ENCODE data around the gene SAA2. TPM values are rescaled to one million over a fixed set of nuclear protein-coding genes. Genes with fewer than 3 reads are reported as not detected.
"Not testable (repeated sequence)": the region's sequence is repeated elsewhere in the genome, so short reads cannot be mapped to it uniquely, and the experiment has no call there.

SAA2 gene
- 1 to 10 TPM; 4.5 to 6.3 (median 5.0) TPM for total RNA-seq

DNA sequence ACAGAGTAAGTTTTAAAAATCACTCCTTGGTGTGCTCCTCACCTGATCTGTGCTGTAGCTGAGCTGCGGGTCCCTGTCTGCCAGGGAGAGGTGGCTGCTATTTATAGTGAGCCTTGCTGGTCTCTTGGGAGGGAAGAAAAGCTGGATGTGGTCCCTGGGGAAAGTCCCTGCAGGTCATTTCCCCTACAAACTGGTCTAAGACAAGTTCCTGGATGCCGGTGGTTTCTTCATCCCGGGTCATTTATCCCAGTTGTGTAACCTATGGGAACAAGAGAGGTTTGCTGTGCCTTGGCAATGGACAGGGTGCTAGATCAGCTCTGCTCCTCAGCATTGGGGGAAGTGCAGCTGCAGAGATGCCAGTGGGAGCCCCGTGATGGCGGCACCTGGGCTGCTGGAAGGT lies at the start of gene SAA2:
TSS of gene SAA2 (minus strand) at position 108 of the 400 bp plus-strand sequence. CDS start 657 bp downstream, outside the sequence.
- H3K4me1 Mint-ChIP-seq (ENCODE audit: low read depth) = peaks cover 19% of the 10 kb centered on the region

DNA sequence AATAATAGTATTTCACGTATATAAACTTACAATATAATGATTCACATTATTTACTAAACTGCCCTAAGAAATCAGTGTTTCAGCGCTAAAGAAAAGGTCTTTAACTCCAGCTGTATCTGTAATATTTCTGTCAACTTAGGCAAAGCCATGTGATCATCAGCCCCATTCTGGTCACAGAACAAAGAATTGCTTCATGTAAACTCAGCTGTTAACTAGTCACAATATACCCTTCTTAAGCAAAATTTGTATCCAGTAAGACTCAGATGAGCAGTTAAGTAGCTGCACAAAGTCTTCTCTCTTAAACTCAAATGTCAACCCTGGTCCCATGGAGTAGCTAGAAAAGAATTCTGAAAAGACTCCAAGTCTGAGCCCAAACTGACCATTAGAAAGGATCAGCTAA lies 46.8 kb upstream of the SAA2 start:
- no peak for ATAC-seq
- no peaks in the 10 kb centered on the region for H3K27me3 Mint-ChIP-seq (ENCODE audit: low read depth)
- H3K4me1 Mint-ChIP-seq (ENCODE audit: low read depth) = no peaks in the 10 kb centered on the region
- H3K36me3 Mint-ChIP-seq (ENCODE audit: insufficient read depth) = peaks cover 60% of the 10 kb centered on the region
- H3K9me3 Mint-ChIP-seq = no peaks in the 10 kb centered on the region
- no peak for DNase-seq
- H3K4me3 Mint-ChIP-seq = no peak overlapping the region

More for the DNA sequence above, at the start of gene SAA2:
- DNase-seq (no peak), ATAC-seq (no peak)
- H3K36me3 Mint-ChIP-seq (ENCODE audit: insufficient read depth) = no peaks in the 10 kb centered on the region
- no peaks in the 10 kb centered on the region for H3K27me3 Mint-ChIP-seq (ENCODE audit: low read depth)
- H3K9me3 Mint-ChIP-seq = no peaks in the 10 kb centered on the region
- no peak within 1 kb of the TSS for H3K4me3 Mint-ChIP-seq

DNA sequence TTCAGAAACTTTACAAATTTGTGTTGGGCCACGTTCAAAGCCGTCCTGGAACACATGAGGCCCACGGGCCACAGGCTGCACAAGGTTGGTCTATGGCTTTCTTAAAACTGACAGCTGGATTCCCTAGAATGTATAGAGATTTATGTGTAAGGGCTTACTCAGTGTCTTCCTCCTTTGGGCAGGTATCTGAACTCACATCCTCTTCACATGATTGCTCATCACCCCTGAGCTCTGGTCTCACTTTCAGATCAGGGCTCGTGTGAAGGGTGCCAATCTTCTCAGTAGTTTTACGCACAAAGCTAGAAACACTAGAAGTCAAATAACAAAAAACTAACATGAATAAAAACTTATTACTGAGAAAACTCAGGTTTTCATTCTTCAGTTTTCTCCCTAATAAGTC lies 46.4 kb upstream of the SAA2 start:
- no peak for DNase-seq
- no peak for ATAC-seq
- H3K4me3 Mint-ChIP-seq = no peak overlapping the region
- H3K9me3 Mint-ChIP-seq = no peaks in the 10 kb centered on the region
- H3K36me3 Mint-ChIP-seq (ENCODE audit: insufficient read depth) = peaks cover 64% of the 10 kb centered on the region
- no peaks in the 10 kb centered on the region for H3K27me3 Mint-ChIP-seq (ENCODE audit: low read depth)
- H3K4me1 Mint-ChIP-seq (ENCODE audit: low read depth) = no peaks in the 10 kb centered on the region

DNA sequence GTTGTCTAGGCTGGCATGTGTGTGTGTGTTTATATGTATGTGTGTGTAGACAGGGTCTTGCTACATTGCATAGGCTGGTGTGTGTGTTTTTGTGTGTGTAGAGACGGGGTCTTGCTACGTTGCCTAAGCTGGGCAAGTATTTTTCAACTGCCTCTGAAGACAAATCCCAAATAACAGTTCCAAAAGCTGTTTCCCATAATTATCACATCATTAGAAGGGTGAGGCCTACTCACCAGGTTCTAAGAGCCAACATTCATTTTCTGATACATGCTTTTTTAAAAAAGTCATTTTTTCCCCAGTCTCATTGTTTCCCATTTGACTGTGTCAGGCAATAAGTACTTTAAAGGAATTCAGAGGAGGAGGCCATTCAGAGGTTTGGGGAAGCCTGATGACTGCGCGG lies 40.4 kb upstream of the SAA2 start:
- DNase-seq (no peak), ATAC-seq (no peak)
- Mint-ChIP-seq H3K36me3 (ENCODE audit: insufficient read depth) (peaks cover 54% of the 10 kb centered on the region), H3K27me3 (ENCODE audit: low read depth) (no peaks in the 10 kb centered on the region), H3K4me1 (ENCODE audit: low read depth) (no peaks in the 10 kb centered on the region), H3K4me3 (no peak overlapping the region), H3K9me3 (no peaks in the 10 kb centered on the region)

DNA sequence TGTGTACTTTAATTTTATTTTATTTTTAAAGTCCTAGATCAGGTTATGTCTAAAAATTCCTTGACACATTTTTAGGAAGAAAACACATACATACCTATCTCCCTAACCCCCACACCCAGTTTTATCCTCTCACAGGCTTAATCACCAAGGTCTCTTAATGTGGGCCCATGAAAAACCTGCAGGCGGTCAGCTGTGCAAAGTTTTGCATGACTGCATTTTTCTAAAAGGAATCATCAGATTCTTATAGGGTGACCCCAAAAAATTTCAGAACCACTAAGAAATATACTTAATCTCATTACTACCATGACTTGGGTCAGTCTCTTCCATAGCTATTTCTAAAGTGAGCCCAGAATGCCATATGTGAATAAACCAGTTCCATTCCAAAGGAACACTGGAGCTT lies 37.4 kb upstream of the SAA2 start:
- ATAC-seq = no peak
- no peak for DNase-seq
- H3K9me3 Mint-ChIP-seq = no peaks in the 10 kb centered on the region
- H3K36me3 Mint-ChIP-seq (ENCODE audit: insufficient read depth) = peaks cover 55% of the 10 kb centered on the region
- no peak overlapping the region for H3K4me3 Mint-ChIP-seq
- no peaks in the 10 kb centered on the region for H3K27me3 Mint-ChIP-seq (ENCODE audit: low read depth)
- peaks cover 4% of the 10 kb centered on the region for H3K4me1 Mint-ChIP-seq (ENCODE audit: low read depth)

DNA sequence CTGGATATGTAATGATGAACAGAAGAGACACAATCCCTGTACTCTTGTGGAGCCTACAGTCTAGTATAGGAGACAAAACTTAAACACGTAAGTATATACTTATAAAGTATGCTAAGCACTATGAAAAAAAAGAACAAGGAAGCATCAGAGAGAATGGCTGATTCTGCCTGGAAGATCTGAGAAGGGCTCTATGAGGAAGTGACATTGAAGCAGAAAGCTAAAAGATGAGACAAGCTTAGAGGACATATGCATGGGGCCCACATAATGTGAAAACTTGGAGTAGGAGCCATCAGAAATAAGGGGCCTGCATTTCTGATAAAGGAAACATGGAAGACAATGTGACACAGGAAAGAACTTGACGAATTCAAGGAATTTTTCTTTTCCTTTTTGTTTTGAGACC lies 34.2 kb upstream of the SAA2 start:
- Mint-ChIP-seq H3K27me3 (ENCODE audit: low read depth) (no peaks in the 10 kb centered on the region), H3K4me3 (no peak overlapping the region), H3K9me3 (no peaks in the 10 kb centered on the region), H3K36me3 (ENCODE audit: insufficient read depth) (peaks cover 53% of the 10 kb centered on the region), H3K4me1 (ENCODE audit: low read depth) (peaks cover 15% of the 10 kb centered on the region)
- ATAC-seq = no peak
- DNase-seq = no peak

DNA sequence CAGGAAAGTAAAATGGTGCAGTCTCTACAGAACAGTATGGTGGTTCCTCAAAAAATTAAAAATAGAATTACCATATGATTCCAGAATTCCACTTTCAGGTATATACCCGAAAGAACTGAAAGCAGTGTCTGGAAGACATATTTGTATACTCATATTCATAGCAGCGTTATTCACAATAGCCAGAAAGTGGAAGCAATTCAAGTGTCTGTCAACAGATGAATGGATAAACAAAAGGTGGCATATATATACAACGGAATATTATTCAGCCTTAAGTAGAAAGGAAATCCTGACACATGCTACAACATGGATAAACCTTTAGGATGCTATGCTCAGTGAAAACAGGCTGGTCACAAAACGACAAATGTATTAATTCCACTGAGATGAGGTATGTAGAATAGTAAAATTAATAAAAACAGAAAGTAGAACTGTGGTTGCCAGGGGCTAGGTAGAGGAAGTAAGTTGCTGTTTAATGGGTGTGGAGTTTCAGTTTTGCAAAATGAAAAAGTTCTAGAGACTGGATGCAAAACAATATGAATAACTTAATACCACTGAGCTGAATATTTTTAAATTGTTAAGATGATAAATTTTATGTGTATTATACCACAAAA lies 32.1 kb upstream of the SAA2 start:
- H3K27me3 Mint-ChIP-seq (ENCODE audit: low read depth) = no peaks in the 10 kb centered on the region
- no peak for DNase-seq
- peaks cover 39% of the 10 kb centered on the region for H3K36me3 Mint-ChIP-seq (ENCODE audit: insufficient read depth)
- H3K4me3 Mint-ChIP-seq = peak overlapping the region; percentile 43
- no peak for ATAC-seq
- peaks cover 15% of the 10 kb centered on the region for H3K4me1 Mint-ChIP-seq (ENCODE audit: low read depth)
- H3K9me3 Mint-ChIP-seq = no peaks in the 10 kb centered on the region

DNA sequence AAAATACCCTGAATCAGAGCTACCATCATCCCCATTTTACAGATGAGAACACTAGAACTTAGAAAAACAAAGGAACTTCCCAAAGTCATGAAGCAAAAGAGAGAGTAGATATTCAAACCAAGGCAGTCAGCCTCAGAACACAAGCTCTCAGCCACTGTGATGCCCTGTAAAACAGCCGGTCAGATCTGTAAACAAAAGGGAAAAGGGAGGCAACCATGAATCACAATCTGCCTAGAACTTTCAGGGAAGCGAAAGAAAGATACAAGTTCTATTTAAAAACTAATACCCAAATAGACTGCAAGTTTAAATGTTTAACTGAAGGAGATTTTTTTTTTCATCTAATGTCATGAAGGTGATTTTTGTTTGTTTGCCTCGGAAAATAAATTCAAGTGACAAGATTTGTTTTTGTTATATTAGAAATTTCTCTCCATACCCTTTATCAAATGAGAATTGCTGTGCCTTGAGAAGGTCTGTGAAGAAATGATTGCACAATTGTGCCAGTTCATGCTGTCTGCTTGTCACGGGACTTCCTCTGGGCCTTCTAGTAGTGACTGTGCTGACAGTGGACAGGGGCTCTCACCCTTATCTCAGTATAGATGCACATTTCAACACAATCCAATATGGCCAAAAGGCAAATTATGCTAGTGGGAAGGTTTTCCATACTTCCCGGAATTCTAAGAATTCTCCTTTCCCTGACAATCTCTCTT lies 29.2 kb upstream of the SAA2 start:
- H3K4me3 Mint-ChIP-seq = no peak overlapping the region
- H3K4me1 Mint-ChIP-seq (ENCODE audit: low read depth) = peaks cover 15% of the 10 kb centered on the region
- H3K9me3 Mint-ChIP-seq = no peaks in the 10 kb centered on the region
- no peaks in the 10 kb centered on the region for H3K27me3 Mint-ChIP-seq (ENCODE audit: low read depth)
- H3K36me3 Mint-ChIP-seq (ENCODE audit: insufficient read depth) = peaks cover 30% of the 10 kb centered on the region
- DNase-seq (no peak), ATAC-seq (no peak)

DNA sequence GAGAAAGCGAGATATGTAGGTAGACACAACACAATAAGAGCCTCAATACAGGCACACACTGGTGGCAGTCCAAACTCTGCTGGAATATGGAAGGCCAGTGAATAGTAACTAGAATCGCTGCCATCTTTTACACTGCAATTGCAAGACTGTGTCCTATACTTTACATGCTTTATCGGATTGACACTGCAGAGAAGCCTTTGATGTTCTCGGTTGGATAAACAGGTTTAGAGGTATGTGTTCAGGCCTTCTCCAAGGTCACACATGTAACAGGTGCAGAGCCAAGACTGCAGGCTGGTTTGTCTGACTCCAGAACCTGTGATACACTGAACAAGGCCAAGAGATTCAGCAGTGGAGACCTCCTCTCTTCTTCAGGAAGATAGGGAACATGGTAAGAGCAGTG lies 22.7 kb upstream of the SAA2 start:
- no peak for DNase-seq
- H3K36me3 Mint-ChIP-seq (ENCODE audit: insufficient read depth) = peaks cover 2% of the 10 kb centered on the region
- H3K4me1 Mint-ChIP-seq (ENCODE audit: low read depth) = peaks cover 3% of the 10 kb centered on the region
- H3K27me3 Mint-ChIP-seq (ENCODE audit: low read depth) = no peaks in the 10 kb centered on the region
- ATAC-seq = no peak
- H3K4me3 Mint-ChIP-seq = no peak overlapping the region
- H3K9me3 Mint-ChIP-seq = no peaks in the 10 kb centered on the region

DNA sequence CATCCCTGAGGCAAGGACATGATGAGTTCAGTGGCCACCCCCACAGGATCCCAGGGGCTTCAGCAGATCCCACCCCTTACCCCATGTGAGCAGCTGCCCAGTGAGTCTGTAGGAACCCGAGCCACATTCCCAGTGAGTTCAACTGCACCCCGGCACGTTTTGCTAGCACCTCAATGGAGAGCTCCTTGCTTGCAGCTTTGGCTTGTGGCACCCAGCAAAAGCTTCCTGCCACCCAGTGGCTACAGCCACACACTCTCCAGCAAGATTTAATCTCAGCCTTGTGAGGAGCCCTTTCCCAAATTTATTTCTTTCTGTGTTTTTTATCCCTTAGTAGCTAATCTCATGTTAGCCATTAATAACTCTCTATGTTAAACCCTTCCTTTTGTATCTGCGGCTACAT lies 21.6 kb upstream of the SAA2 start:
- Mint-ChIP-seq H3K27me3 (ENCODE audit: low read depth) (no peaks in the 10 kb centered on the region), H3K36me3 (ENCODE audit: insufficient read depth) (no peaks in the 10 kb centered on the region), H3K4me3 (no peak overlapping the region), H3K9me3 (no peaks in the 10 kb centered on the region), H3K4me1 (ENCODE audit: low read depth) (peaks cover 3% of the 10 kb centered on the region)
- DNase-seq = no peak
- ATAC-seq = no peak

DNA sequence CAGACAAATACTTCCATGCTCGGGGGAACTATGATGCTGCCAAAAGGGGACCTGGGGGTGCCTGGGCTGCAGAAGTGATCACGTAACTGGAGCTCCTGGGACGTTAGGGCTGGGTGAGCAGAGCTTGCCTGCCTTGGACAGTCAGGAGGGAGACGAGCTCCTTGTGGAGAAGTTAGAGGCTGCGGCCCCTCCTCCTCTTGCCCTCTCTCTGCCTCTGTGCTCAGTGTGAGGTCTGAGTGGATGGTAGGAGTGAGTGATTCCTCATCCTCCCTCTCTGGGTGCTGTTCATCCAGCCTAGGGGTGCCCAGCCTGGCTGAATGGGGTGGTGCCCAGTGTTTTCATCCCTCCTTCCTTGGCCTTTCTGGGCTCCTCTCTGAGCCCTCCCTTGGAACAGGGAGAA lies 20.8 kb upstream of the SAA2 start:
- H3K27me3 Mint-ChIP-seq (ENCODE audit: low read depth); H3K4me3 Mint-ChIP-seq; DNase-seq; H3K36me3 Mint-ChIP-seq (ENCODE audit: insufficient read depth); ATAC-seq; H3K9me3 Mint-ChIP-seq; H3K4me1 Mint-ChIP-seq (ENCODE audit: low read depth): not testable (repeated sequence)

DNA sequence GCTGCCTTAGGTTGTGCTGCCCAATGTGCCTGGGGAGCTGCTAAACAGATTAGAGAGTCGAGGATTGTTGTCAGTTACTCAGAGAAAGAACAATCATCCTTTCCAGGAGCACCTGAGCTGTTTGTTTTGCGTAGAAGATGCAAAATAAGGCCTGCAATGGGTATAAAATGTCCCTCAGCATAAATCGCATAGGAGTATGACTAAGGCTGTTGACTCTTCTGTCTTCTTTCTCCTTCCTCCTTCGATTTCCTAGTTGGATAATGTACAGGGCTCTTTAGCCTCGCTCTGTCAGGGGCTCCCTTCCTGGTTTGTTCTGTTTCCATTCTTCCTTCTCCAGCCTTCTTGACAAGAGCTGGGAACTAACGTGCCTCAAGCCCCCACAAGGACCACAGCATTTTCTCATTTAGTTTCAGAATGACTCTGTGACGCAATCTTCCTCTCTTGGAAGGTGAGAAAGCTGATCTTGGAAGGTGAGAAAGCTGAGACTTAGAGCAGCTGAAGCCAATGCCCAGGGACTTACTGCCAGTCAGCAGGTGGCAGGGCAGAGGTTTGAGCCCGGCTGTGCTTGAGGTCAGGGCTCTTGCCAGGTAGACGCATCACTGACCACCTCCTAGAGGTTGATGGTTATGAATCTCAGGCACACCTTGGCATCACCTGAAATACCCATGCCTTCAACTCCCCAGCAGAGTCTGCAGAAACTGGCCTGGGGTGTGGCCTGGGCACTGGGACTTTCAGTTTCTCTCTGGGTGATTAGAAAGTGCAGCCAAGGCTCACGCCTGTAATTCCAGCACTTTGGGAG lies 19.1 kb upstream of the SAA2 start:
- H3K4me3 Mint-ChIP-seq; H3K27me3 Mint-ChIP-seq (ENCODE audit: low read depth); H3K36me3 Mint-ChIP-seq (ENCODE audit: insufficient read depth); DNase-seq; H3K4me1 Mint-ChIP-seq (ENCODE audit: low read depth); H3K9me3 Mint-ChIP-seq: not testable (repeated sequence)
- peak in 1 of 2 donors; percentile 67 for ATAC-seq

DNA sequence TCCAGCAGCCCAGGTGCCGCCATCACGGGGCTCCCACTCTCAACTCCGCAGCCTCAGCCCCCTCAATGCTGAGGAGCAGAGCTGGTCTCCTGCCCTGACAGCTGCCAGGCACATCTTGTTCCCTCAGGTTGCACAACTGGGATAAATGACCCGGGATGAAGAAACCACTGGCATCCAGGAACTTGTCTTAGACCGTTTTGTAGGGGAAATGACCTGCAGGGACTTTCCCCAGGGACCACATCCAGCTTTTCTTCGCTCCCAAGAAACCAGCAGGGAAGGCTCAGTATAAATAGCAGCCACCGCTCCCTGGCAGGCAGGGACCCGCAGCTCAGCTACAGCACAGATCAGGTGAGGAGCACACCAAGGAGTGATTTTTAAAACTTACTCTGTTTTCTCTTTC lies 17.5 kb upstream of the SAA2 start, which contains the start of gene SAA1:
TSS of gene SAA1 (plus strand) at position 316 of the 400 bp plus-strand sequence. CDS start 624 bp downstream, outside the sequence.
- H3K4me1 Mint-ChIP-seq (ENCODE audit: low read depth) = peaks cover 3% of the 10 kb centered on the region
- no peaks in the 10 kb centered on the region for H3K9me3 Mint-ChIP-seq
- no peak for DNase-seq
- H3K4me3 Mint-ChIP-seq = no peak within 1 kb of the TSS
- H3K36me3 Mint-ChIP-seq (ENCODE audit: insufficient read depth) = no peaks in the 10 kb centered on the region
- no peak for ATAC-seq
- no peaks in the 10 kb centered on the region for H3K27me3 Mint-ChIP-seq (ENCODE audit: low read depth)

DNA sequence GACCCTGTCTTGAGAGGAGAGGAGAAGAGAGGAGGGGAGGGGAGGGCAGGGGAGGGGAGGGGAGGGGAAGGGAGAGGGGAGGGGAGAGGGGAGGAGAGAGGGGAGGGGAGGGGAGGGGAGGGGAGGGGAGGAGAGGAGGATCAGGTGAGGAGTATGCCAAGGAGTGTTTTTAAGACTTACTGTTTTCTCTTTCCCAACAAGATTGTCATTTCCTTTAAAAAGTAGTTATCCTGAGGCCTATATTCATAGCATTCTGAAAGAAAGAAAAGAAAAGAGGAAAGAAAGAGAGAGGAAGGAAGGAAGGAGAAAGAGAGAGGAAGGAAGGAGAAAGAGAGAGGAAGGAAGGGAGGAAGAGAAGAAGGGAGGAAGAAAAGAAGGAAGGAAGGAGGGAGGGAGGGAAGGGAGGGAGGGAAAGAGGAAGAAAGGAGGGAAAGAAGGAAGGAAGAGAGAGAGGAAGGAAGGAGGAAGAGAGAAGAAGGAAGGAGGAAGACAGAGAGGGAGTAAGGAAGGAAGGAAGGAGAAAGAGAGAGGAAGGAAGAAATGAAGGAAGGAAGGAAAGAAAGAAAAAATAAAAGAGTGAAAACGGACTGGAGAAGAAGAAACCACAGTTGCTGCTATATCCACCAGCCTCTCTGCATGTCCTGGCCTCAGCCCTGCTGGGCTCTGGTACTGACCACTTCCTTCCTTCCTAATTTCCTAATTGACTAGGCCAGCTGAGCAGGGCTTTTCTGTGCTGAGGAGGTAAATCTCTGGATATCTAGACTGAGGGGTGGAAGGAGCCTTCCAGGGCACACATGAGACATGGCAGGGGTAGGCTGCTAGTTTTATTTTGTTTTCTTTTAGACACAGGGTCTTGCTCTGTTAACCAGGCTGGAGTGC lies 16.4 kb upstream of the SAA2 start:
- H3K27me3 Mint-ChIP-seq (ENCODE audit: low read depth) = no peaks in the 10 kb centered on the region
- H3K9me3 Mint-ChIP-seq = no peaks in the 10 kb centered on the region
- no peak for ATAC-seq
- H3K4me1 Mint-ChIP-seq (ENCODE audit: low read depth) = peaks cover 3% of the 10 kb centered on the region
- no peak for DNase-seq
- no peaks in the 10 kb centered on the region for H3K36me3 Mint-ChIP-seq (ENCODE audit: insufficient read depth)
- no peak overlapping the region for H3K4me3 Mint-ChIP-seq
